ENCODE measurements around the gene COX7A1.

DNA sequence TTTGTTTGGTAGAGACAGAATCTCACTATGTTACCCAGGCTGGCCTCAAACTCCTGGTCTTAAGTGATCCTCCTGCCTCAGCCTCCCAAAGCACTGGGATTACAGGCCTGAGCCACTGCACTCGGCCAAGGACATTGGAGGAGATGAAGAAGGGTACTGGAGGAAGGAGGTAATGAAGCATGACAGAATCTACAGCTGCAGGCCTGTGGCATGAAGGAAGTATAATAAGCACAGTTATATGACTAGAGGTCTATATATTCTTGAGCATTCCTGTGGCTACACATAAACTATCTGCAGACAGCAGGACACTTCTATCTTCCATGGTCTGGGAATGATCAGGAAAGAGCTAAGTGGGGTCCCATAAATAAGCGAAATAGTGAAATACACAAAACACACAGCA, 44.0 kb upstream of the COX7A1 start:
- no peak for TF ChIP-seq EZH2 (IDR thresholded peaks at IDR 0.05; ENCODE audit: insufficient read depth, poor library complexity, severe bottlenecking)
- no peak for TF ChIP-seq EZH2phosphoT487 (IDR thresholded peaks at IDR 0.05; ENCODE audit: insufficient read depth, low read depth)
